CD4-positive, alpha-beta T cell treated with Interferon gamma for 1 hour (primary cell): ENCODE results near the gene PCDH1.
"Not testable (repeated sequence)": the region's sequence is repeated elsewhere in the genome, so short reads cannot be mapped to it uniquely, and the experiment has no call there.

Experiments
- DNase-seq: peaks from one replicate; pipeline ENCODE4 v3.0.0-alpha.2; 2020

Gene PCDH1

DNA sequence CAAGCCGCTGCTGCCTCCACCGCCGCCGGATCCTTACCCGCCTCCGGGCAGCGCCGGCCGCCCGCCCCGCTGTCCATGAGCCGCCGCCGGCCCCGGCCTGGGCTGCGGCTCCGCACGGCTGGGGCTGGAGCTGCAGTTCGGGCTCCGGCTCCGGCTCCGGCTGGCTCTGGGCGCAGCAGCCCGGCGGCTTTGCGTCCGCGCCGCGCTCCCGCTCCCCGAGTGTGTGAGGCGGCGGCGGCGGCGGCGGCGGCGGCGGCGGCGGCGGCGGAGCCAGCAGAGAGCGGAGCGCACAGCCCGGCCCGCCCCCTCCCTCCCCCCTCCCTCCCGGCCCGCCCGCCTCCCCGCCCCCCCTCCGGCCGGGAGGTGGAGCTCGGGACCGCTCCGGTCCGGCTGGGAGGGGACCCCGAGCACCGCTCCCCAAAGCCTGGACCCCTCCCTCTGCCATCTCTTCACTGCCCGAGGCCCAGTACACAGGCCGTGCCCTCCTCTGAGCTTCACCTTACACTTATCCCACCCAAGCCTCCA, at the start of gene PCDH1:
TSS of gene PCDH1 (minus strand) at position 225 of the 525 bp plus-strand sequence. CDS start at position 77, 148 bp downstream.
- no peak for DNase-seq

DNA sequence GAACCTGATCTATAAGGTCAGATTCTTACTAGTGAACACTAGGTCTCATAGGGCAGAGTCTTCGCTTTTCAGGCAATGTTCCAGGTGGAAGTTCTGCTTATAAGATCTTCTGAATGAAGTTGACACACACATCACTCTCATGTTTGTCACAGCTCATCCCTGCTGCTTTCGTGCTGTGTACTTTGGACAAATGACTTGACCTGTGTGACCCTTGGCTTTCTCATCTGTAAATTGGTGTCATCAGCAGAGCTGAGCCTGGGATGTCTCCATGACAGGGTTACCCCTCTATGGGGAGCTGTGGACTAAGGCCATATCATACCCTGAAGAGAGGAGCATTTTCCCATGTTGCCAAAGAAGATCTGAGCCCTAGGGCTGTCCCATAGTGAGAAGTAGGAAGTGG, 48.2 kb upstream of the PCDH1 start:
- no peak for DNase-seq

DNA sequence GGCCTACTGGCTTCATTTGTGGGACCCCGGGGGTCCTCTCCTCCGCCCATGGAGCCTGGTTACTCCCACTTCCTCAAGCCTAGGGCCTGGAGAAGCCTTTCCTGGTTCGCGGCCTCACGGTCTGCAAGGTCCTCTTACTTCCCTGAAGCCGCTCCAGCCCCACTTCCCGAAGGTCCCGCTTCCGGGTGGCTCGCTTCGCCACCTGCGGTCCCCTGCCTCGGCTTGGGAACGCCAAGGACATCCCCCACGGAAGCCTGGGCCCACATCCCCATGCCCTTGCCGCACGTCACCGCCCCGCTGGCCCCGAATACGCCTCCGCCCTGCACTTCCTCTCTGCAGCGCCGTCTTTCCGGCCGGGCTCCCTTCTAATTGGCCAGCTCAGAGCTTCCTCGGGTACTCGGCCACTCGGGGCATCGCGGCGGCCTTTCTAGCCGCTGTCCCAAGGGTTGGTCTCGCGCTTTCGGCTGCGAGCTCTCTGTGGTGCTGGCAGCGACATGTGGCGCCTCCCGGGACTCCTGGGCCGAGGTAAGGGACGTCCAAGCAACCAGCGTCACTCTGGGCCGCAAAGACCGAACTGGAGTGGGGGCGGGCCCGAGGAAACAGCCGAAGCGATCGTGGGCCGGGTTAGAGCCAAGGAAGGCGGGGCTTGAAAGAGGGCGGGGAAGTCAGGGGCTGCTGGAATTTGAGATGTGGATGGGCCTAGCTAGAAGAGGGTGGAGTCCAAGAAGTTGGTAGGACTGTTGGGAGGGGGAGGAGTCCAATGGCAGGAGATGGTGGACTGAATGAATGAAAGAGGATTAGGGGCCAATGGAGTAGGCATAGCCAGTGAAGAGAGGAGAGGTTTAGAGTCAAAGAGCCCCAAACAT, 45.5 kb upstream of the PCDH1 start, which contains the start of gene DELE1:
TSS of gene DELE1 (plus strand) at position 424 of the 866 bp plus-strand sequence. CDS start at position 495, 71 bp downstream.
- peak; percentile 89 for DNase-seq

GRCh38 chr5:141922827-141923447, 44.7 kb upstream of the PCDH1 start:
- not testable (repeated sequence) for DNase-seq

GRCh38 chr5:141920771-141921170, 42.6 kb upstream of the PCDH1 start:
- no peak for DNase-seq

GRCh38 chr5:141919218-141920119, 41.3 kb upstream of the PCDH1 start:
- no peak for DNase-seq

GRCh38 chr5:141917760-141918159, 39.5 kb upstream of the PCDH1 start:
- DNase-seq: no peak

DNA sequence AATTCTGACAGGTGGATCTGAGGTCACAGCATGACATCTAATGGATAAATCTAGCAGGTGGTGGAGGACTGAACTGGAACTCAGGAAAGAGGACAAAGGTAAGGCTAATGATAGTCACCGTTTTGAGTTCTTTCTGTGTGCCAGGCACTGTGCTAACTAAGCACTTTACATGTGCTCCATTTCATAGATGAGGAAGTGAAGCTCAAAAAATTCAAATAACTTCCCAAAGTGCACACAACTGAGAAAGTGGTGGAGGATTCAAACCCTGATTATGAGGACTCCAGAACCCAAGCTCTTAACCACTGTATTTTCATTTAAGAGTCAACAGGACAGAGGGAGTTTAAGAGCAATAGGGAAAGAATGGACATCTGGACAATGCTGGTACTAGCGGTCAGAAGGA, 38.3 kb upstream of the PCDH1 start:
- DNase-seq: no peak

DNA sequence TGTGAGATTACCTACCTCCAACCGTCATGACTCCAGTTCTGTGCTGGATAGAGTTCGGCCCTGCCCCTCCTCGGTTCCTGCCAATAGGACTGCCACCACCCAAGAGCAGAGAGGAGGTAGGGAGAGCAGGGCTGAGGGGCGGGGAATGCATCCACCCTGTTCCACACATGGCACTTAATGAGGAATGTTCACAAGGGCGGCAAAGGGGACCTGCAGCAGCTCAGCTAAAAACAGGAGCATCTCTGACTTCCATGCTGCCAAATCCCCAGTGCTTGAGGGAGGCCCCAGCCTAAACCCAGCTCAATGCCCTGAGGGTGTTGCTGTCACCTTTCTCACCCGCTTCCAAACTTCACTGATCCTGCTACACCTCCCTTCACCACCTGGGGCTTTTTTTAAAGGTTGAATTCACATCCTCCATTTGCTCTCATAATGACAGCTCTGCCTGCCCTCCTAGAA, 37.7 kb upstream of the PCDH1 start:
- DNase-seq: no peak

GRCh38 chr5:141914797-141915196, 36.6 kb upstream of the PCDH1 start:
- DNase-seq: no peak

GRCh38 chr5:141914199-141914743, 36.1 kb upstream of the PCDH1 start:
- peak; percentile 38 for DNase-seq

GRCh38 chr5:141913560-141914198, 35.5 kb upstream of the PCDH1 start:
- DNase-seq: no peak

GRCh38 chr5:141910271-141910673, 32.1 kb upstream of the PCDH1 start:
- DNase-seq: no peak

DNA sequence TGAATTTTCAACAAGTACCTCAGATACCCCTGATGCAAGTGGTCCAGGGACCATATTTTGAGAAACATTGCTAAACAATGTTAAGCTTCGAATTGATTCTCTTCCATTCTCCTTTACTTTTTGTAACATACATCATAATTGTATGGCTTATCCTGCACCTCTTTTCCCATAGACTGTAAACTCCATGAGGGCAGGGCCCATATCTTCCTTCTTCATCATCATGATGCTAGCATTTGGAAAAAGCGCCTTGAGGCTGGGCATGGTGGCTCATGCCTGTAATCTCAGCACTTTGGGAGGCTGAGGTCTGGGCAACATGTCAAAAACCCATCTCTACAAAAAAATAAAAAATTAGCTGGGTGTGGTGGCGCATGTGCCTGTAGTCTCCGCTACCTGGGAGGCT, 31.0 kb upstream of the PCDH1 start:
- no peak for DNase-seq

DNA sequence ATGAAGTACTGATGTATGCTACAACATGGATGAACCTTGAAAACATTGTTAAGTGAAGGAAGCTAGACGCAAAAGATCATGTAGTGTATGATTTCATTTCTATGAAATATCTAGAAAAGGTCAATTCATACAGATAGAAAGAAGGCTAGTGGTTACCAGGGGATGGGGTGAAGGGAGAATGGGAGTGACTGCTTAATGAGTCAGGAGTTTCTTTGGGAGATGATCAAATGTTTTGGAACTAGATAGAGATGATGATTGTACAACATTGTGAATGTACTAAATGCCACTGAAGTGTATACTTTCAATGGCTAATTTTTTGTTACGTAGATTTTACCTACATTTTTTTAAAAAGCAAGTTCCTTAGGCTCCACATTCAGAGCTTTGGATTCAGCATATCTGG, 30.6 kb upstream of the PCDH1 start:
- DNase-seq: no peak

DNA sequence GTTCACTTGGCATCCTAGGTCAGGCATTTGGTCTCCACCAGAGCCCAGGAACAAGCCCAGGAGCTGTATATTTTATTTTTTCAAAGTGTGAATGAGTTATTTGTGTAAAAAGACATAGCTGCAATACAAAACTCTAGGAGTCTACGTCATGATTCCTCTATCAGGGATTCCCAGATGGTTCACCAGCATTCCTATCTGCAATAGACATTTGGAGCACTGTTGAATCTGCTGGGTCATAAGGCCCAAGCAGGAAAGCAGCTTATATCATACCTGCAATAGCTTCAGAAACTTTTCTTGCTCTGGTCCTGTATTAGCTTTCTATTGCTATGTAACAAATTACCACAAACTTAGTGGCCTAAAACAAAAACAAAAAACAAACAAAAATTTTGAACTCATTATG, 28.8 kb upstream of the PCDH1 start:
- no peak for DNase-seq

DNA sequence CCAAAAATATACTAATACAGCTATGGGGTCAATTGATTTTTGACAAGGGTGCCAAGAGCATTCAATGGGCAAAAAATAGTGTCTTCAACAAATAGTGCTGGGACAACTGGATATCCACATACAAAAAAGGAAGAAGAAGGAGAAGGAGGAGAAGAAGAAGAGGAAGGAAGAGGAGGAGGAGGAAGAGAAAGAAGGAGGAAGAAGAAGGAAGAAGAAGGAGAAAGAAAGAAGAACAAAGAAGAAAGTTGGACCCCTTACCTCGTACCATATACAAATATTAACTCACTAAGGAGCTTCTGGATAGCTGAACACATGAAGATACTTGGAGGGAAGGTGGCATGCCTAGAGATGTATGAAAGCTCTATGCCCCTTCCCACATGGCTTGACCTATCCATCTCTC, 28.3 kb upstream of the PCDH1 start:
- no peak for DNase-seq

DNA sequence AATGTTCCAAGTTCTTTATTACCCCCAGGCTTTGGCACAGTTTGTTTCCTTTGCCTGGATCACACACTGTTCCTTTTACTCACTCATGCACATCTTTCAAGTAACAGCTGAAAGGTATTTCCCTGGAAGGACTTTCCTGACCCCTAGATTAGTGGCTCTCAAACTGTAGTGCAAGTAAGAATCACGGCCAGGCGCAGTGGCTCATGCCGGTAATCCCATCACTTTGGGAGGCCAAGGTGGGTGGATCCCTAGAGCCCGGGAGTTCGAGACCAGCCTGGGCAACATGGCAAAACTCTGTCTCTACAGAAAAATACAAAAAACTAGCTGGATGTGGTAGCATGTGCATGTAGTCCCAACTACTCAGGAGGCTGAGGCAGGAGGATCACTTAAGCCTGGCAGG, 26.3 kb upstream of the PCDH1 start:
- no peak for DNase-seq

DNA sequence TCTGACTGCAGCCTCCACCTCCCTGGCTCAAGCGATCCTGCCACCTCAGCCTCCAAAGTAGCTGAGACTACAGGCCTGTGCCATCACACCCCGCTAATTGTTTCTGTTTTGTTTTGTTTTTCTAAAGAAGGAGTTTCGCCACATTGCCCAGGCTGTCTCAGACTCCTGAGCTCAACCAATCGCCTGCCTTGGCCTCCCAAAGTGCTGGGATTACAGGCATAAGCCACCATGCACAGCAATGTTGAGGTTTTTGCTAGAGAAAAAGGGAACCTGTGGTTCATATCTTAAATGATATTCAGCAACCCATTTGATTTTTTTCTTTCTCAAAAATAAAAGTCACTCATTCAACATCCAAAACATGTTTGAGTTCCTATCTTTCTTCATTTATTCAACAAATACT, 25.1 kb upstream of the PCDH1 start:
- DNase-seq: no peak

DNA sequence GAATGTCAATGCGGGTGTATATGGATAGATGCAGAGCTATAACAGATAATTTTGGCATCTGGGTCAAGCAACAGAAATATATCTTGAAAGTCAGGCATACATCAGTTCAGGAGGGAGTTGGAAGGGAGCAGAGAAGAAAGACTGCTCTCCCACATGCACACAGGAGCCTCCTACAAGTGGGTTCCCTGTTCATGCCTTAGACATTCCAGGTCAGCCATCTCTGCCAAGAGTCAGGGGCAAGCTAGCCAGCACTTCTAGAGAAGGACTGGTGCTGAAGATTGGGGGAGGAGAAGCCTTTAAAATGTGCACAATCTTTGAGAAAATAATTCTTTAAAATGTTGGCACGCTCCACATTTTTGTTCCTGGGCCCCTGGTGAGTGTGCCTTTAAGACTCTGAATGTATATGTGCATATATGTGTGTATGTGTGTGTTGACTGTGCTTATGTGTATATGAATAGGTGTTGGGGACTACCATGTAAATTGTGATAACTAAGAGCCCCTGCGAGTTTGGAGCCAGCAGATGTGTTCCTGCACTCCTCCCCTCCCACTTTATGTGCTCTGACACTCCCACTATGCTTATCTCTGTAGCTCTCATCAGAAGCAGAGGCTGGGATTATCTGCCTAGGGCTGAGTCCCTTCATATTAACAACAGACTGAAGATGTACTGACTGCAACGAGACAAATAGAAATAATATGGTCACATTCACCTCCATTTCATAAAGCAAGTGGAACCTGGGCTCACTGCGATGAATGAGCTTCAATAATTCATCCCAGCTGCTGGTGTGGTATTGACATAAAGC, 24.0 kb upstream of the PCDH1 start:
- DNase-seq: no peak

GRCh38 chr5:141898448-141899049, 20.3 kb upstream of the PCDH1 start:
- DNase-seq: no peak
